Activated CD4-positive, alpha-beta memory T cell treated with anti-CD3 and anti-CD28 coated beads, Interleukin-2, amount 10 ng/mL, durations not matched to agents 7 days and 5 days (primary cell): Measurements from ENCODE around the gene TPST1. TPM values are rescaled to one million over a fixed set of nuclear protein-coding genes. Genes with fewer than 3 reads are reported as not detected.

ENCODE experiments used
- CTCF ChIA-PET: fragments of 350-600 bp; sonication (Branson Sonifier 250); formaldehyde crosslinking; loops from one replicate; lab custom pipeline; 2021; ENCODE audit warnings: antibody characterized with exemption, inconsistent platforms; lab: Charles Lee
- POLR2A ChIA-PET: fragments of 350-600 bp; sonication (Branson Sonifier 250); formaldehyde crosslinking; loops from one replicate; lab custom pipeline; 2021; ENCODE audit warnings: antibody characterized with exemption; lab: Charles Lee
- DNase-seq: peaks from one replicate; pipeline ENCODE4 v3.0.0-alpha.2; 2020
- H3K27ac Mint-ChIP-seq: one replicate; pipeline ENCODE4 v1.8.0; 2021; ENCODE audit warnings: mild to moderate bottlenecking, mixed read lengths
- H3K27me3 Mint-ChIP-seq: one replicate; pipeline ENCODE4 v1.8.0; 2021; ENCODE audit warnings: mixed read lengths
- H3K36me3 Mint-ChIP-seq: one replicate; pipeline ENCODE4 v1.8.0; 2021; ENCODE audit warnings: low read depth, mixed read lengths
- H3K4me1 Mint-ChIP-seq: one replicate; pipeline ENCODE4 v1.8.0; 2021; ENCODE audit warnings: mixed read lengths
- H3K4me3 Mint-ChIP-seq: one replicate; pipeline ENCODE4 v1.8.0; 2021; ENCODE audit warnings: mild to moderate bottlenecking, mixed read lengths
- H3K9me3 Mint-ChIP-seq: one replicate; pipeline ENCODE4 v1.8.0; 2021; ENCODE audit warnings: mixed read lengths
- total RNA-seq, 2 experiments: library from RNA; stranded (reverse); gene quantifications; one replicate each; pipeline ENCODE4 v1.2.3, GENCODE V29; 2021

The TPST1 gene
- total RNA-seq, 2 experiments from 2014 or later = 0.25 to 0.28 TPM

DNA sequence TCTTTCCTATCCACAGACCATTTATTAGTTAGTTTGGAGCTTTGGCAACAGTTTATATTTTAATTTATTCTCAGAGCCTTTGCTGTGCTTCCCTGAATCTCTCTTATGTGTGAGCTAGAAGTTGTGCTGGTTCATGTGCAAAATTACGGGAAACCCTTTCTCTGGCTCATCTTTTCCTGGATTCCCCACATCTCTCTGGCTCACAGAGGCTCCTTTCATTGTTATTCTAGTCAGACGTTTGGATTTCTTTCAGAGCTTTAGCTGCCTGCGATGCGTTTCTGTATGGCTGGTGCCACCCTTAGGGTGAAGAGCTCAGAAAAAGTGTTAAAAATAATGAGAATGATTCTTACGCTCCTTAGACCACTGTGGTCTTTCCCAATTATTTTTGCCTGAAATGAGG is 53.3 kb downstream of the TPST1 start:
- ChIA-PET POLR2A (no interaction called here), CTCF (no interaction called here)
- H3K27me3 Mint-ChIP-seq = peaks cover 15% of the 10 kb centered on the region
- H3K4me1 Mint-ChIP-seq = no peaks in the 10 kb centered on the region
- no peak overlapping the region for H3K27ac Mint-ChIP-seq
- no peak for DNase-seq
- no peaks in the 10 kb centered on the region for H3K36me3 Mint-ChIP-seq
- H3K9me3 Mint-ChIP-seq = peaks cover 2% of the 10 kb centered on the region
- no peak overlapping the region for H3K4me3 Mint-ChIP-seq

- POLR2A ChIA-PET = no interaction called here
- peaks cover 19% of the 10 kb centered on the region for H3K9me3 Mint-ChIP-seq
- no peak for DNase-seq
- CTCF ChIA-PET = no interaction called here
- H3K4me3 Mint-ChIP-seq = no peak overlapping the region
- peaks cover 5% of the 10 kb centered on the region for H3K36me3 Mint-ChIP-seq
- H3K27me3 Mint-ChIP-seq = peaks cover 12% of the 10 kb centered on the region
- no peaks in the 10 kb centered on the region for H3K4me1 Mint-ChIP-seq
- no peak overlapping the region for H3K27ac Mint-ChIP-seq
Measured at GRCh38 chr7:66261941-66262340, 56.8 kb downstream of the TPST1 start.

GRCh38 chr7:66263936-66264335 is 58.8 kb downstream of the TPST1 start:
- no peak overlapping the region for H3K4me3 Mint-ChIP-seq
- ChIA-PET CTCF (no interaction called here), POLR2A (no interaction called here)
- H3K9me3 Mint-ChIP-seq = peaks cover 19% of the 10 kb centered on the region
- H3K36me3 Mint-ChIP-seq = peaks cover 5% of the 10 kb centered on the region
- H3K27me3 Mint-ChIP-seq = peaks cover 7% of the 10 kb centered on the region
- no peaks in the 10 kb centered on the region for H3K4me1 Mint-ChIP-seq
- H3K27ac Mint-ChIP-seq = no peak overlapping the region
- DNase-seq = no peak

DNA sequence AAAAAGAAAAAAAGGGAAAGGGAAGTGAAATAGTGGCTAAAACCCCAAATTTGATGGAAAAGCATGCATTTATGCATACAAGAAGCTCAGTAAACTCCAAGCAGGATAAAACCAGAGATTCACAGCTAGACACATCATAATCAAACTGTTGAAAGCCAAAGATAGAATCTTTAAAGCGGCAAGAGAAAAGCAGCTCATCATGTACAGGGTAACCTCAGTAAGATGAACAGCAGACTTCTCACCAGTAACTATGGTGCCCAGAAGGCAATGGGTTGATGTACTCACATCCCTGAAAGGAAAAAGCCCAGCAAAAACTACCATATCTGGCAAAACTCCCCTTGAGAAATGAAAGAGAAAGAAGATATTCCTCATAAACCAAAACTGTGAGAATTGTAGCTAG is 60.4 kb downstream of the TPST1 start:
- CTCF ChIA-PET = no interaction called here
- POLR2A ChIA-PET = no interaction called here
- no peak overlapping the region for H3K27ac Mint-ChIP-seq

DNA sequence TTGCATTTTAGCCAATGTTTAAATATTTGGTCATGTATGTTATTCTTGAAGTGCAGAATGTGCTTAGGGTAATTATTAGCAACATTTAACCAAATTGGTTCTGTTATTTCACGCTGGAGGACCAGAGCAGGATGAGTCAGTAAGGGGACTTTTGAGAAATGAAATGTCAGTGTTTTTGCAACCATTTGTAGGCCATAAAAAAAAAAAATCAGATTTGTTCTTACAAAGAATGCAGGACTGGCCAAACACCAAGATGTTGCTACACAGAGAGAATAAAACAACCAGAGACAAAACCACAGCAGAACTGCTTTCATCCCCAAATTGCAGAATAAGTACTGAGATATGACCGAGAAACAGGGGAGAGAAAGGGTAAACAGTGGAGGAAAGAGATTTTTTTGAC is 62.1 kb downstream of the TPST1 start:
- no peak for DNase-seq
- H3K9me3 Mint-ChIP-seq = peaks cover 19% of the 10 kb centered on the region
- H3K27ac Mint-ChIP-seq = no peak overlapping the region
- POLR2A ChIA-PET = no interaction called here
- H3K4me3 Mint-ChIP-seq = no peak overlapping the region
- peaks cover 5% of the 10 kb centered on the region for H3K36me3 Mint-ChIP-seq
- H3K4me1 Mint-ChIP-seq = no peaks in the 10 kb centered on the region
- CTCF ChIA-PET = no interaction called here
- H3K27me3 Mint-ChIP-seq = peaks cover 2% of the 10 kb centered on the region

More for the DNA sequence above, 60.4 kb downstream of the TPST1 start:
- H3K9me3 Mint-ChIP-seq = peaks cover 19% of the 10 kb centered on the region
- no peak for DNase-seq
- peaks cover 5% of the 10 kb centered on the region for H3K36me3 Mint-ChIP-seq
- no peak overlapping the region for H3K4me3 Mint-ChIP-seq
- H3K27me3 Mint-ChIP-seq = peaks cover 2% of the 10 kb centered on the region
- no peaks in the 10 kb centered on the region for H3K4me1 Mint-ChIP-seq

DNA sequence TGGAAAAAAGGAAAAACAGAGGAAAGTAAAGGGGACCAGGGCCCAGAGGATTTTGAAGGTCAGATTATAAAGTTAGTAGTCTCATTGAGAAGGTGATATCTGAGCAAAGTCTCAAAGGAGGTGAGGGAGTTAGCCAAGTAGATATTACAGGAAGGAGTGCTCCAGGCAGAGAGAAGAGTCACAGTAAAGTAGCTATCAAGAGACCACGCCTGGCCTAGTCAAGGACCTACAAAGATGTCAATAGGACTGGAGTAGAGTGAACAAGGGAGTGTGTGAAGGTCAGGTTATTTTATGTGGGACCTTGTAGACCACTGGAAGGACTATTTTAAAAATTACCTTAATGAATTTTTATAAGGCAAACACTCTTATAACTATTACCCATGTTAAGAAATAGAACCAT is 64.8 kb downstream of the TPST1 start:
- no peaks in the 10 kb centered on the region for H3K4me1 Mint-ChIP-seq
- no peak overlapping the region for H3K27ac Mint-ChIP-seq
- H3K4me3 Mint-ChIP-seq = no peak overlapping the region
- peaks cover 2% of the 10 kb centered on the region for H3K36me3 Mint-ChIP-seq
- DNase-seq = no peak
- H3K9me3 Mint-ChIP-seq = peaks cover 12% of the 10 kb centered on the region
- H3K27me3 Mint-ChIP-seq = peaks cover 2% of the 10 kb centered on the region
- ChIA-PET POLR2A (no interaction called here), CTCF (no interaction called here)

GRCh38 chr7:66272321-66272720 is 67.2 kb downstream of the TPST1 start:
- no peaks in the 10 kb centered on the region for H3K36me3 Mint-ChIP-seq
- H3K4me1 Mint-ChIP-seq = no peaks in the 10 kb centered on the region
- H3K27ac Mint-ChIP-seq = no peak overlapping the region
- H3K27me3 Mint-ChIP-seq = peaks cover 4% of the 10 kb centered on the region
- ChIA-PET POLR2A (no interaction called here), CTCF (no interaction called here)
- no peaks in the 10 kb centered on the region for H3K9me3 Mint-ChIP-seq
- H3K4me3 Mint-ChIP-seq = no peak overlapping the region
- no peak for DNase-seq

- no peak overlapping the region for H3K4me3 Mint-ChIP-seq
- H3K4me1 Mint-ChIP-seq = no peaks in the 10 kb centered on the region
- no peaks in the 10 kb centered on the region for H3K36me3 Mint-ChIP-seq
- DNase-seq = no peak
- ChIA-PET CTCF (no interaction called here), POLR2A (no interaction called here)
- peaks cover 5% of the 10 kb centered on the region for H3K27me3 Mint-ChIP-seq
- H3K9me3 Mint-ChIP-seq = no peaks in the 10 kb centered on the region
- no peak overlapping the region for H3K27ac Mint-ChIP-seq
Measured at GRCh38 chr7:66276363-66276762, 71.2 kb downstream of the TPST1 start.

DNA sequence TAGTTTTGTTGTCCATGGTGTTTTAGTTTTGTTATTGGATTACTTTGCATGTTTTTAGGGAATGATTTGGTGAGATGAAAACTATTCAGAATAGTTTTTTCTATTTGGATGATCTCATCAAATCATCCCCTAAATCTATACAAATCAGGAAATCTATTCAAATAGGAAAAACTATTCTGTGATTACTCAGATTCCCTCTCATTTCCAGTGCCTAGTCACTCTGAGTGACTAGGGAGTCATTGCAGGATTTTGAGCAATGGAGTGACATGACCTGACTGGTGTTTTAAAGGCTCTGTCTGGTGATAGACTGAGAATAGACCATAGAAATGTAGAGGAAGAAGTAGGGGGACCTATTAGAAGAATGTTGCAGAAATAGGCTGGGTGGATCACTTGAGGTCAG is 72.4 kb downstream of the TPST1 start:
- Mint-ChIP-seq H3K4me1 (no peaks in the 10 kb centered on the region), H3K27ac (no peak overlapping the region), H3K4me3 (no peak overlapping the region), H3K9me3 (no peaks in the 10 kb centered on the region), H3K27me3 (peaks cover 4% of the 10 kb centered on the region), H3K36me3 (no peaks in the 10 kb centered on the region)
- ChIA-PET POLR2A (no interaction called here), CTCF (no interaction called here)
- no peak for DNase-seq

GRCh38 chr7:66279912-66280311 is 74.8 kb downstream of the TPST1 start:
- POLR2A ChIA-PET = no interaction called here
- Mint-ChIP-seq H3K36me3 (no peaks in the 10 kb centered on the region), H3K27ac (no peak overlapping the region), H3K4me1 (no peaks in the 10 kb centered on the region), H3K4me3 (no peak overlapping the region), H3K27me3 (peaks cover 4% of the 10 kb centered on the region), H3K9me3 (no peaks in the 10 kb centered on the region)
- DNase-seq = no peak
- CTCF ChIA-PET = no interaction called here

- no peaks in the 10 kb centered on the region for H3K36me3 Mint-ChIP-seq
- DNase-seq = no peak
- POLR2A ChIA-PET = no interaction called here
Measured at GRCh38 chr7:66281678-66282590, 76.8 kb downstream of the TPST1 start.

GRCh38 chr7:66282591-66282935 is 77.4 kb downstream of the TPST1 start:
- Mint-ChIP-seq H3K27ac (no peak overlapping the region), H3K27me3 (peaks cover 2% of the 10 kb centered on the region), H3K4me3 (no peak overlapping the region), H3K4me1 (no peaks in the 10 kb centered on the region), H3K9me3 (no peaks in the 10 kb centered on the region), H3K36me3 (no peaks in the 10 kb centered on the region)
- no peak for DNase-seq
- ChIA-PET CTCF (no interaction called here), POLR2A (no interaction called here)

More at GRCh38 chr7:66281678-66282590, 76.8 kb downstream of the TPST1 start:
- CTCF ChIA-PET = no interaction called here
- Mint-ChIP-seq H3K9me3 (no peaks in the 10 kb centered on the region), H3K4me3 (no peak overlapping the region), H3K4me1 (no peaks in the 10 kb centered on the region), H3K27ac (no peak overlapping the region), H3K27me3 (peaks cover 4% of the 10 kb centered on the region)

DNA sequence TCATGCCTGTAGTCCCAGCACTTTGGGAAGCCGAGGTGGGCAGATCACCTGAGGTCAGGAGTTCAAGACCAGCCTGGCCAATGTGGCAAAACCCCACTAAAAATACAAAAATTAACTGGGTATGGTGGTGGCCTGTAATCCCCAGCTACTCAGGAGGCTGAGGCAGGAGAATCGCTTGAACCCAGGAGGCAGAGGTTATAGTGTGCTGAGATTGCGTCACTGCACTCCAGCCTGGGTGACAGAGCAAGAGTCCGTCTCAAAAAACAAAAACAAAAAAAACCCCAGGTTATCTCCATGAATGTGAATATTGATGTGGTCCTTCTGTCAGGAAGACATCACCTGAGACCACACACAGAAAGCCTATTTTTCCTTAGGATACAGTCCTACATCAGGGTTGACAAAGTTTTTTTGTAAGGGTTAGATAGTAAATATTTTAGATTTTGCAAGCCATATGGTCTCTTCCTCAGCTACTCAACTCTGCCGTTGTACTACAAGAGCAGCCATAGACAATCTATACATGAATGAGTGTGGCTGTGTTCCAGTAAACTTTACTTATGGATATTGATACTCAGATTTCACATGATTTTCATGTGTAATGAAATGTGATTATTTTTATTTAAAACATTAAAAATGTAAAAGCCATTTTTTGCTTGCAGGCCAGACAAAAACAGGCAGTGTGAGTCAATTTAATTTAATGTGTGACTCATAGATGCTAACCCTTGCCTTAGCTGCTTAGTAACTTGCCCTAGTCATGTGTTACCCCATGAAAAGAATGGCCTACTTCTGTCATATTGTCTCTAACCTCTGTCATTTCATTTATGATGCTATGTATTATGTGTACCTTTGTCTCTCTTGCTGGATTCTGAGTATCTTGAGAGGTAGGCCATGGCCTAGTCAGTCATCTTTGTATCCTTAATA is 78.1 kb downstream of the TPST1 start:
- CTCF ChIA-PET = no interaction called here
- Mint-ChIP-seq H3K27me3 (peaks cover 2% of the 10 kb centered on the region), H3K27ac (no peak overlapping the region)

More for the DNA sequence above, 78.1 kb downstream of the TPST1 start:
- H3K4me3 Mint-ChIP-seq = no peak overlapping the region
- H3K9me3 Mint-ChIP-seq = no peaks in the 10 kb centered on the region
- POLR2A ChIA-PET = no interaction called here
- DNase-seq = no peak
- H3K36me3 Mint-ChIP-seq = no peaks in the 10 kb centered on the region
- no peaks in the 10 kb centered on the region for H3K4me1 Mint-ChIP-seq
